Renal cortex interstitium (tissue), 11 donors: ENCODE results near the gene MIPOL1. TPM values are rescaled to one million over a fixed set of nuclear protein-coding genes. Genes with fewer than 3 reads are reported as not detected.

Experiments used
- DNase-seq, 11 donors: peaks; one replicate each; pipeline ENCODE4 v3.0.0-alpha.2; 2013; ENCODE audit warnings: low read depth in 9 of 11, low spot score in 4 of 11; ENCODE audit errors: extremely low read depth in 1 of 11
- polyA plus RNA-seq, 3 donors: library from polyadenylated mRNA; unstranded; fragments of 120-200 nt; gene quantifications; one replicate each; pipeline ENCODE4 v1.2.1, GENCODE V29; 2013; ENCODE audit not compliant: insufficient read length in 3 of 3

Gene MIPOL1
- polyA plus RNA-seq, 3 donors, result 8.9 to 13.0 (median 9.8) TPM

DNA sequence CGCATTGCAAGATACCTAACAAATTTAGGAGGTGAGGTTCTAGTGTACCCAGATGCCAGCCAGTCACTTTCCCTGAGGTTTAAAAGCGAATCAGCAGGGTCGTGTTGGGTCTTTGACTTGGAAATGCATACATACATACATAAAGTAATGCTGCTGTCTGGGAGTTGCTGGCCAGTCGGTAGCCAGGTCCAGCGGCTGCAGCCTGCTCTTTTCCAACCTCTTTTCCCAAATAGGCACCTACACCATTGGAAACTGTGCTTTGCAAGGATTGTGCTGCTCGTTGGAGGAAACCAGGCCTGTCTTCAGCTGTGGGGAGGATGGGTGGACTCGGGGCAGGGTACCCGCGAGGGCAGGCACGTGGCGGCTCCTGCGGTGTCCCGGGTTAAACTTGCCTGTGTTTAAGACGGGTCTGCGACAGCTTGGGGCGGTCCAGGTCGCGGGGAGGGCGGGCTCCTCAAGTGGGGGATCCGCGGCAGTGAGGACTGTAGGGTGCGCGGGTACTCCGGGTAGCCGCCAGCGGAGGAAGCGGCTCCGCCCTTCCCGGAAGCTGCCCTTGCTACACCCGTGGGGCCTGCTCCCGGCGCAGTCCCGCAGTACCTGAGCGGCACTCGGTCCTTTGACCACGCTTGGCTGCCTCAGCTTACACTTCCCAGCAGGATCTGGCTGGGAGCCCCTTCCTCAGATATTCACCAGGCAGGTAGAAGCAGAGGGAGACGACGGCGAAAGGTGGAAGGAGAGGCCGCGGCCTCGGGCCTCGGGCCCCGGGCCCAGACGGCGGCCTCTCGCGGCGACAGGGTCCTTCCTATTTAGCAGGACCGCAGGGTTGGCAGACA lies 400.4 kb downstream of the MIPOL1 start:
- DNase-seq, result no peak

DNA sequence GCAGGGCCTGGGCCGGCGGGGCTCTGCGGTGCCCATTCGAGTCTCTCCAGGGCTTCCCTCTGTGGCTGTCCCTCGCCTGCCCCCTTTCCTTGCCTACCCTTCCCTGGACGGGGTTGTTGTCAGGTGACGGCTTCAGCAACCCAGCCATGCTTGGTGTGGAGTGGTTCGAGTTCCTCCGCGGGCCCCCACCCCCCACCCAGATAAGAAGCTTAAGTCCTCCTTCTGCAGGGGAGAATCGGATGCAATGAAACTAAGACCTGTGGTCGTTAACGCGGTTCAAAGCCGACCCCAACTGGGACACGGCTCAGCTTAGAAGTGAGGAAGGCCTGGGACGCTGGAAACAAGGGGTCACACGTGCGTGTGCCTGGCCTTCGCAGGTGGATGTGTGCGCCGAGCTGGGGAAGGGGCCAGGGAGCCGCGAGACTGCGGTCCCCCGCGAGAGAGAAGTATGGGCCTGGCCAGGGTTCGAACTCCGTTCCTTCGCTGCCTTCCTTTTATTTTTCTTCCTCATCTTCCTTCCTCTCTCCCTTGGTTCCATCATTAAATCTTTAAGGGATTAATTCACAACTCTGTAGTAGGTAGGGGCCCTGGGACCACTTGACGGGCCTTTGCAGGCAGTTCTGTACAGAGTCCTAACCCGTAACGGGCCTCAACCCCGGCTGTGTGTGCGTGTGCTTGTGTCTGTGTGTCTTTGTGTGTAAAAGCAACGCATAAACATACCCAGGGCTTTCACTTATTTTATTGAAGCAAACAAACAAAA lies 401.2 kb downstream of the MIPOL1 start:
- no peak for DNase-seq

DNA sequence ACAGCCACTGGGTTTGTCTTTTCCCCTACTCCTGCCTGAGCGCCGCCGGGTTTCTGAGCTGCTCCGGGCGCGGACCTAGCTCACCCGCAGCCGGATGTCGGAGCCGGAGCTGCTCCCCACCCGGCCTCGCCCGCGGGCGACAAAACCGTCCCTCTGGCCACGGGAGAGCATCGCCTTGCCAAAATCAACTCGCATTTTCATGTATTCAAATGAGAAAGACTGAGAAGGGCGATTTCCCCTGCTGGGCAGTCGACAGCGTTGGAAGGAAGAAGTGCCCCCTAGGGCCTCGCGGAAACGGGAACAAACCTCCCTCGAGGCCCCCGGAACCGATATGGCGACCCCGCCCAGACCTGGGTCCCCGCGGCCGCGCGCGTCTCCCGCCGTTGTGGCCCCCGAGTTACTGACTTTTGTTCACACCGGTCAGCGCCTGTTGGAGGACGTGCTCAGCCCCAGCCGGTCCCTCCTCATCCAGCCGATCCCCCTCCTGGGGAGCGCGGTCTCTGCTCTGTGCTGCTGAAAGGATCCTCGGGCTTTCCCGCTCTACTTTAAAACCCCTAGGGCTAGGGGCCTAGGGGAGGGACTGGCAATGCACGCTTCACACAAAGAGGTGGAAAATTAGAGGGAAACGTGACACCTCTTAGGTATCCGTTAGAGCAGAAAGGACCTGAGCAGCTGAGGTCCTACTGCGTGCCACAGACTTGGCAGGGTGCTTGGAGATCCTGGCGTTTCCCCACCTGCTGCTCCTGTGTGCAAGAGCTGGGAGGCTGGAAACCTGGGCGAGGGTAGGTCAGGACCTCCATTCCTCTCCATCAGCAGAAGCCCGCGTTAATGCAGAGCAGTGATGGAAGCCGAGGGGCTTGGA lies 402.0 kb downstream of the MIPOL1 start:
- no peak for DNase-seq

GRCh38 chr14:37600880-37601741 lies 403.4 kb downstream of the MIPOL1 start:
- no peak for DNase-seq

DNA sequence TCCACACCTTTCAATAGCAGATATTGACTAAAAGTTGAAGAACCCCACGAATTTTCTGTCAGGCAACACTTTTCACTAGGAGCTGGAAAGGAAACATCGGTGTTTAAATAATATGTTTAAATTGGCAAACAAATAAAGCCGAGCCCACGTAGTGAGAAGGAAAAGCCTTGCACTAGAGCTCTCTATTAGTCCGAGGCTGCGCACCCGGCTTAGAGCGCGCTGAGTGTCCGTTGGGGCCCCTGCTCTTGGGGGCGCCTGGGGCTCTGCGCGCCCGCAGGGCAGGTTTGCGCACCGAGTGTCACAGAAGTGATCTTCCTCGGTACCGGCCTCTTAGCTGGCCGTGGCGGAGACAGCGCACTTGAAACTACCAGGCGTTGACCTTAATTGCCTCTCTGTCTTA lies 404.1 kb downstream of the MIPOL1 start:
- no peak for DNase-seq

Other genes starting within 250 kb of the MIPOL1 start
- 1 to 10 TPM; 3.2 to 4.2 (median 3.5) TPM for gene SLC25A21, start 25.3 kb upstream of the MIPOL1 start, polyA plus RNA-seq